Activated CD8-positive, alpha-beta memory T cell treated with anti-CD3 and anti-CD28 coated beads for 36 hours (primary cell): ENCODE measurements around the gene PAX2. TPM values are rescaled to one million over a fixed set of nuclear protein-coding genes. Genes with fewer than 3 reads are reported as not detected.

ENCODE experiments used
- CTCF ChIA-PET: fragments of 350-600 bp; sonication (Branson Sonifier 250); formaldehyde crosslinking; loops from one replicate; lab custom pipeline; 2021; ENCODE audit warnings: antibody characterized with exemption; lab: Charles Lee
- POLR2A ChIA-PET: fragments of 350-600 bp; sonication (Branson Sonifier 250); formaldehyde crosslinking; loops from one replicate; lab custom pipeline; 2021; ENCODE audit warnings: antibody characterized with exemption; lab: Charles Lee
- total RNA-seq, 2 experiments: library from RNA; stranded (reverse); gene quantifications; one replicate each; pipeline ENCODE4 v1.2.3, GENCODE V29; 2021

PAX2 gene
- total RNA-seq, 2 experiments from 2014 or later = not detected

DNA sequence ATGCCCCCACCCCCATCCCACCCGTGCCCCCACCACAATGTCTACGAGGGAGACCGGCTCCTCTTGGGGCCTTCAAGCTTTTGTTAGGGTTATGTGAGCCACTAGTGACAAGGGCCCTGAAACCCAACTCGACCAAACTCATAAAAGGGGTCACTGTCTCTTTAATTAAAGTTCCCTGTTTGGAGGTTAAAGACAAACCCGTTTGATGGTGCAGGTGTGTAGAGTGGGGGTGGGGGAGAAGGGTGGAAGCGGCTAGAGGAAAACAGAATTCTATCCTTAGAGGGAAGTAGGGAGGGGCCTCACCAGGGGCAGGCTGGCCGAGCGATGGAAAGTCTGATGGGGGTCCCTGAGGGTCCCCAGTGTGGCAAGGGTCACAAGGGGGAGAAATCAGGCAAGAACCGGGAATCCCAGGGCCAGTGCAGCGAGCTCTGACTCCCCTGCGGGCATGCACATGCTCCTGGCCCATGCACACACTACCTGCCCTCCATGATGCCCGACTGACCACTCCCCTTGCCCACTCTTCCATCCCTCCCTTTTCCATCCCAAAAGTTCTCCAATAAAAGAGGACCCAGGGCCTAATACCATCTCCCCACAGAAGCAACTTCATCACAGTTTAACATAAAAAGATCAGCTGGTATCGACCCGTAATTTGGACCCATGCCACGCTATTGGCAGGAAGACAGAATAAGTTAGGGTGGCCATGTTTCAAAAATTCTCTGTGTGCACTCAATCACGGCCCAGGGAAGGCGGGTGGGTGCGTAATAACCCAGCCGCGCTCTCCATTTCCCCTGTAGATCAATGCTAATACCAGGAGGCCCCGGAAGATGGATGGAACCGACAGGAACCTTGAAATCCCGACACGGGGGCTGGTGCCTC, 131.4 kb downstream of the PAX2 start:
- ChIA-PET POLR2A (no interaction called here), CTCF (no interaction called here)

DNA sequence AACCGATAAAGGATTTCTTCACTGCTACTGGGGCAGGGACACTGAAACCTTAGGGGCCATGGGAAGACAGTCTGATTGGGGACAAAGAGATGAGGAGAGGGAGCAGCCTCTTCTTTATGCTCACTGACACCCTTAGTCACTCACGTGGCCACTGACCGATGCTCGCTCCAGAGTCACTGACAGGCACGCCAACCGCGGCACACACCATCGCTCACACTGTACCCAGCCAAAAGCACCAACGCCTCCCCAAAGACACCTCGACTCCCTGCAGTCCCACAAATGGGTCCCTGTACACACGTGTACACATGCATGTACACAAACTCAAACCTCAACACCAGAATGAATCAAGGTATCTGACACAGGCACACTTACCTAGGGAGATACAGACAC, 132.1 kb downstream of the PAX2 start:
- POLR2A ChIA-PET = no interaction called here
- CTCF ChIA-PET = interaction anchor here (1.4 kb wide), 1 partner anchor 395 kb away, joined by 4 read pairs; no protein-coding TSS in a partner anchor

DNA sequence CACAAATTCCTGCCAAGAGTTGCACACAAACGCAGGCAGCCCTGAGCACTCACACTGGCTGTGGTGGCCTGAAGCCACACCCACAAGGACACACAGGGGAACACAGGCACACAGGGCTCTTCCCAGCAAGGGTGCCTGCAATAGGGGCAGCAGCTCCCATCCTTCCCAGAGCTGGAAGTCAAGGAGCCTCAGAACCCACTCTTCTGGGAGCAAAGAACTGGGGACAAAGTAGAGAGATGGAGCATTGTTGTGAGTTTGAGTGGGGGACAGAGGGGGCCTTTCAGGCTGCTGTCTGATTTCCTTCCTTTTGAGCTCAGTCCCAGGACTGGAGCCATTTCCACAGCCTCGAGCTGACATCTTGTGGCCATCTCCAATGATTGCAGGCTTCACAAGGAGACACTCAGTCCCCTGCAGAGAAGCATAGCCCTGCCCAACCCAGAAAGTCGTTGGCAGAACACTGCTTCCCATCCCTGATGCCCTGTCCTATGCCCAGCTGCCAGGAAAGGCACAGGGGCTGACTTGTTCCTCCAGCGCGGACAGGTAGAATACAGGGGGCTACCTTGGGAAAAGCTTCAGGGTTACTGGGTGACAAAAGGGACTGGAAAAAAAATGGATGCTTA, 133.0 kb downstream of the PAX2 start:
- ChIA-PET CTCF (interaction anchor here (0.6 to 1.4 kb wide), 8 partner anchors 25 to 445 kb away, joined by 3 to 5 read pairs (median 3); no protein-coding TSS in a partner anchor), POLR2A (no interaction called here)

Other genes with a start within 250 kb of the PAX2 start
- 10 to 100 TPM; 17.5 to 21.4 TPM for gene SEC31B, start 225.7 kb upstream of the PAX2 start, total RNA-seq
- 100 to 1,000 TPM; 311 to 324 TPM for gene NDUFB8, start 215.7 kb upstream of the PAX2 start, total RNA-seq
- gene HIF1AN, start 209.6 kb upstream of the PAX2 start, total RNA-seq = 10 to 100 TPM; 41.7 to 45.4 TPM
- 10 to 100 TPM; 33.5 to 33.9 TPM for gene SLF2, start 167.4 kb downstream of the PAX2 start, total RNA-seq
- gene SEMA4G, start 223.9 kb downstream of the PAX2 start, total RNA-seq = under 1 TPM; 0.70 to 0.71 TPM
- 10 to 100 TPM; 56.7 to 56.8 TPM for gene MRPL43, start 241.9 kb downstream of the PAX2 start, total RNA-seq
- 10 to 100 TPM; 41.0 to 42.0 TPM for gene TWNK, start 242.0 kb downstream of the PAX2 start, total RNA-seq